Suprapubic skin (tissue), 3 donors: ENCODE results near the gene KLHL11.

Experiments
- POLR2A ChIP-seq, 2 donors: fragments of 450-650 bp; IDR thresholded peaks; one replicate each; pipeline ENCODE4 v1.6.1; 2017; ENCODE audit warnings: antibody characterized with exemption in 2 of 2, mild to moderate bottlenecking in 2 of 2, moderate library complexity in 2 of 2
- TF ChIP-seq, protein P1 (sequence below), 2 donors: fragments of 200-600 bp in 1 of 2; fragments of 450-650 bp in 1 of 2; sonication (generic) in 1 of 2; IDR thresholded peaks; one replicate each; pipeline ENCODE4 v1.5.1; 2016 to 2019; ENCODE audit warnings: antibody characterized with exemption in 2 of 2, mild to moderate bottlenecking in 1 of 2, moderate library complexity in 1 of 2

DNA sequence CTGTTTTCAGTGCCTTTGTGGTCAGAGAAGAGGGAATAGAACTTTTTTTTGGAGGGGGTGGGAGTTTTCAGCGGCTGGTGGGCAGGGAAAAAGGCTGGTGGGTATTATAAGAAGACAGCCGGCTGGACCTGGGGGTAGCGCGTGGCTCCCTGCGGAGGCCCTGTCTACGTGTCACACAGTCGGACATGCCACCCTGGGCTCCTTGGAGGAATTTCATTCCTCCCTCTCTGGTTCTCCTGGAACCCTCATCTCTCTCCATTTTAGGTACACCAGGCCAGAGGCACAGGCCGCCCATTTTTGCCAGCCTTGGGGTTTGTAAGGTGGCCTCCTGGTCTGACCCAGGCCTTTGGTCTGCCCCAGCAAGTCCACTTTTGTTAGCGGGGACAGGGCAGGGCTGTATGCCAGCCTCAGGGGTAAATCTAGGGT, 51.5 kb downstream of the KLHL11 start:
- TF ChIP-seq POLR2A (IDR thresholded peaks at IDR 0.05) = no peak
- TF ChIP-seq, protein P1, sequence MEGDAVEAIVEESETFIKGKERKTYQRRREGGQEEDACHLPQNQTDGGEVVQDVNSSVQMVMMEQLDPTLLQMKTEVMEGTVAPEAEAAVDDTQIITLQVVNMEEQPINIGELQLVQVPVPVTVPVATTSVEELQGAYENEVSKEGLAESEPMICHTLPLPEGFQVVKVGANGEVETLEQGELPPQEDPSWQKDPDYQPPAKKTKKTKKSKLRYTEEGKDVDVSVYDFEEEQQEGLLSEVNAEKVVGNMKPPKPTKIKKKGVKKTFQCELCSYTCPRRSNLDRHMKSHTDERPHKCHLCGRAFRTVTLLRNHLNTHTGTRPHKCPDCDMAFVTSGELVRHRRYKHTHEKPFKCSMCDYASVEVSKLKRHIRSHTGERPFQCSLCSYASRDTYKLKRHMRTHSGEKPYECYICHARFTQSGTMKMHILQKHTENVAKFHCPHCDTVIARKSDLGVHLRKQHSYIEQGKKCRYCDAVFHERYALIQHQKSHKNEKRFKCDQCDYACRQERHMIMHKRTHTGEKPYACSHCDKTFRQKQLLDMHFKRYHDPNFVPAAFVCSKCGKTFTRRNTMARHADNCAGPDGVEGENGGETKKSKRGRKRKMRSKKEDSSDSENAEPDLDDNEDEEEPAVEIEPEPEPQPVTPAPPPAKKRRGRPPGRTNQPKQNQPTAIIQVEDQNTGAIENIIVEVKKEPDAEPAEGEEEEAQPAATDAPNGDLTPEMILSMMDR (IDR thresholded peaks at IDR 0.05) = no peak
